Prostate gland (tissue), 2 donors: ENCODE data around the gene IRS1.

Experiments used
- POLR2A ChIP-seq: fragments of 450-650 bp; IDR thresholded peaks from one replicate; pipeline ENCODE4 v1.6.1; 2016; ENCODE audit warnings: antibody characterized with exemption, mild to moderate bottlenecking
- TF ChIP-seq, protein P1 (sequence below), 4 experiments: fragments of 200-600 bp in 2 of 4; fragments of 450-650 bp in 2 of 4; sonication (generic) in 2 of 4; IDR thresholded peaks; 1 replicate in 3 of 4; 2 replicates in 1 of 4; pipeline ENCODE4 v1.5.1; 2016 to 2019; ENCODE audit warnings: antibody characterized with exemption in 4 of 4, mild to moderate bottlenecking in 2 of 4, moderate library complexity in 2 of 4

DNA sequence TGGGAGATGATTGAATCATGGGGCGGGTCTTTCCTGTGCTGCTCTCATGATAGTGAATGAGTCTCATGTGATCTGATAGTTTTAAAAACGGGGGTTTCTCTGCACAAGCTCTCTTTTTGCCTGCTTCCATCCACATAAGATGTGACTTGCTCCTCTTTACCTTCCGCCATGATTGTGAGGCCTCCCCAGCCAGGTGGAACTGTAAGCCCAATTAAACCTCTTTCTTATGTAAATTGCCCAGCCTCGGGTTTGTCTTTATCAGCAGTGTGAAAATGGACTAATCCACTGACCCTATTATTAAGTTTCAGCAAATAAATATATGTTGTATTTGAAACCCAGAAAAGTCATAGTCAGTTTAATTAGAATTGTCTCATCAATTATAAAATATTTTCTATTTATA, 22.0 kb downstream of the IRS1 start:
- TF ChIP-seq, protein P1, sequence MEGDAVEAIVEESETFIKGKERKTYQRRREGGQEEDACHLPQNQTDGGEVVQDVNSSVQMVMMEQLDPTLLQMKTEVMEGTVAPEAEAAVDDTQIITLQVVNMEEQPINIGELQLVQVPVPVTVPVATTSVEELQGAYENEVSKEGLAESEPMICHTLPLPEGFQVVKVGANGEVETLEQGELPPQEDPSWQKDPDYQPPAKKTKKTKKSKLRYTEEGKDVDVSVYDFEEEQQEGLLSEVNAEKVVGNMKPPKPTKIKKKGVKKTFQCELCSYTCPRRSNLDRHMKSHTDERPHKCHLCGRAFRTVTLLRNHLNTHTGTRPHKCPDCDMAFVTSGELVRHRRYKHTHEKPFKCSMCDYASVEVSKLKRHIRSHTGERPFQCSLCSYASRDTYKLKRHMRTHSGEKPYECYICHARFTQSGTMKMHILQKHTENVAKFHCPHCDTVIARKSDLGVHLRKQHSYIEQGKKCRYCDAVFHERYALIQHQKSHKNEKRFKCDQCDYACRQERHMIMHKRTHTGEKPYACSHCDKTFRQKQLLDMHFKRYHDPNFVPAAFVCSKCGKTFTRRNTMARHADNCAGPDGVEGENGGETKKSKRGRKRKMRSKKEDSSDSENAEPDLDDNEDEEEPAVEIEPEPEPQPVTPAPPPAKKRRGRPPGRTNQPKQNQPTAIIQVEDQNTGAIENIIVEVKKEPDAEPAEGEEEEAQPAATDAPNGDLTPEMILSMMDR (IDR thresholded peaks at IDR 0.05): no peak
- TF ChIP-seq POLR2A: no peak
